ENCODE measurements around the gene ARHGAP44.

GRCh38 chr17:12924614-12925013 is 135.3 kb downstream of the ARHGAP44 start:
- TF ChIP-seq CTCF (conservative IDR thresholded peaks at IDR 0.05; ENCODE audit: low read length) (no peak), EZH2phosphoT487 (IDR thresholded peaks at IDR 0.05; ENCODE audit: borderline replicate concordance) (no peak)
